Endothelial cell of umbilical vein (primary cell): ENCODE measurements around the gene SLC25A1. TPM values are rescaled to one million over a fixed set of nuclear protein-coding genes. Genes with fewer than 3 reads are reported as not detected.

Source experiments
- BruUV-seq: library from RNA; stranded (reverse); fragments of 400-500 nt; replicated peaks from 2 replicates; lab custom pipeline; 2021; lab: Mats Ljungman, UMichigan
- CTCF ChIA-PET: fragments of 300-600, 350-600 bp; sonication (Branson Sonifier 250); formaldehyde crosslinking; loops from one replicate; lab custom pipeline; 2021; ENCODE audit warnings: antibody characterized with exemption, inconsistent platforms; lab: Charles Lee
- POLR2A ChIA-PET: fragments of 300-600, 350-600 bp; sonication (Branson Sonifier 250); formaldehyde crosslinking; loops from one replicate; lab custom pipeline; 2021; ENCODE audit warnings: antibody characterized with exemption, inconsistent platforms; lab: Charles Lee
- DNase-seq: peaks from one replicate; pipeline ENCODE4 v3.0.0-alpha.2; 2011; ENCODE audit warnings: low read depth, low spot score
- FAIRE-seq: peaks from 2 replicates; lab custom pipeline; 2011; peaks lifted over from hg19 to GRCh38; lab: Jason Lieb, UNC
- H2AFZ ChIP-seq: 2 replicates; pipeline ENCODE4 v1.6.0; 2012; ENCODE audit warnings: low read depth, low read length, control low read depth, inconsistent platforms
- H3K27ac ChIP-seq: 2 replicates; pipeline ENCODE4 v1.5.1; 2011; ENCODE audit warnings: low read depth, mild to moderate bottlenecking, control low read depth, low read length, moderate library complexity; ENCODE audit not compliant: insufficient read depth
- H3K27me3 ChIP-seq, 2 experiments: 2 replicates each; pipeline versions ENCODE4 v1.6.0 to v1.6.1; 2011; ENCODE audit warnings: low read length in 2 of 2, mixed read lengths in 1 of 2; ENCODE audit not compliant: control insufficient read depth in 2 of 2, insufficient read depth in 2 of 2
- H3K36me3 ChIP-seq, 2 experiments: 2 replicates in 1 of 2; 3 replicates in 1 of 2; pipeline ENCODE4 v1.5.1; 2011; ENCODE audit warnings: low read length in 2 of 2, mild to moderate bottlenecking in 1 of 2, moderate library complexity in 1 of 2; ENCODE audit not compliant: control insufficient read depth in 2 of 2, insufficient read depth in 2 of 2; ENCODE audit errors: extremely low read depth in 1 of 2
- H3K4me1 ChIP-seq: 3 replicates; pipeline ENCODE4 v1.5.1; 2011; ENCODE audit warnings: mild to moderate bottlenecking, low read length; ENCODE audit not compliant: control insufficient read depth, insufficient read depth; ENCODE audit errors: extremely low read depth
- H3K4me2 ChIP-seq: 2 replicates; pipeline ENCODE4 v1.6.1; 2011; ENCODE audit warnings: low read length, control low read depth, mixed read lengths; ENCODE audit not compliant: insufficient read depth
- H3K4me3 ChIP-seq, 3 experiments: fragments of 200-600 bp in 1 of 3; sonication (generic), shearing (Covaris generic) in 1 of 3; replicated peaks in 1 of 3; 2 replicates each; pipeline ENCODE4 v1.5.1; 2011 to 2016; ENCODE audit warnings: control low read depth in 3 of 3, low read length in 3 of 3, mild to moderate bottlenecking in 2 of 3, inconsistent platforms in 1 of 3, low read depth in 1 of 3, moderate library complexity in 1 of 3; ENCODE audit not compliant: insufficient read depth in 1 of 3
- H3K79me2 ChIP-seq: 2 replicates; pipeline ENCODE4 v1.6.0; 2012; ENCODE audit warnings: low read length, inconsistent platforms; ENCODE audit not compliant: control insufficient read depth, insufficient read depth
- H3K9ac ChIP-seq: replicated peaks from 2 replicates; pipeline ENCODE3; 2011; ENCODE audit warnings: low read length, control low read depth; ENCODE audit not compliant: insufficient read depth; ENCODE audit errors: extremely low read depth
- H3K9me1 ChIP-seq: replicated peaks from 3 replicates; pipeline ENCODE4 v1.6.0; 2011; ENCODE audit warnings: mild to moderate bottlenecking, low read length; ENCODE audit not compliant: control insufficient read depth, insufficient read depth; ENCODE audit errors: extremely low read depth
- H3K9me3 ChIP-seq: replicated peaks from 2 replicates; pipeline ENCODE4 v1.5.1; 2012; ENCODE audit warnings: low read length, inconsistent platforms; ENCODE audit not compliant: control insufficient read depth, insufficient read depth
- H4K20me1 ChIP-seq: replicated peaks from 2 replicates; pipeline ENCODE3; 2011; ENCODE audit warnings: mild to moderate bottlenecking, low read length; ENCODE audit not compliant: control insufficient read depth, insufficient read depth; ENCODE audit errors: extremely low read depth
- CTCF ChIP-seq, 2 donors: IDR thresholded peaks; 1 replicate in 1 of 2; 2 replicates in 1 of 2; pipeline ENCODE4 v1.5.1; 2011; ENCODE audit warnings: low read length in 2 of 2, mild to moderate bottlenecking in 2 of 2, moderate library complexity in 2 of 2, control low read depth in 1 of 2, inconsistent platforms in 1 of 2, low read depth in 1 of 2; ENCODE audit not compliant: insufficient read depth in 1 of 2; ENCODE audit errors: extremely low read depth in 1 of 2
- EZH2 ChIP-seq: IDR thresholded peaks from 2 replicates; pipeline ENCODE4 v1.6.1; 2012; ENCODE audit warnings: borderline replicate concordance, low read depth, mild to moderate bottlenecking, moderate library complexity, low read length, inconsistent platforms; ENCODE audit not compliant: severe bottlenecking
- FOS ChIP-seq: IDR thresholded peaks from 2 replicates; pipeline ENCODE4 v1.6.1; 2011; ENCODE audit warnings: mild to moderate bottlenecking, low read length, moderate library complexity, borderline replicate concordance; ENCODE audit not compliant: insufficient read depth
- GATA2 ChIP-seq: IDR thresholded peaks from 2 replicates; pipeline ENCODE4 v1.7.0; 2011; ENCODE audit warnings: low read depth, mild to moderate bottlenecking, moderate library complexity, mixed read lengths, low read length; ENCODE audit not compliant: insufficient read length, insufficient read depth
- JUN ChIP-seq: IDR thresholded peaks from 2 replicates; pipeline ENCODE4 v1.6.1; 2011; ENCODE audit warnings: borderline replicate concordance, low read depth; ENCODE audit not compliant: insufficient read length, insufficient read depth
- MAX ChIP-seq: IDR thresholded peaks from 2 replicates; pipeline ENCODE4 v1.6.1; 2011; ENCODE audit not compliant: insufficient read depth, insufficient read length
- MYC ChIP-seq: IDR thresholded peaks from one replicate; pipeline ENCODE4 v1.6.1; 2011; ENCODE audit warnings: mild to moderate bottlenecking, low read depth, low read length
- POLR2A ChIP-seq: IDR thresholded peaks from 2 replicates; pipeline ENCODE4 v1.6.1; 2012; ENCODE audit warnings: low read depth, mild to moderate bottlenecking, control low read depth, low read length
- POLR2AphosphoS5 ChIP-seq: IDR thresholded peaks from 2 replicates; pipeline ENCODE4 v1.6.1; 2012; ENCODE audit warnings: low read depth, mild to moderate bottlenecking, control low read depth, low read length, moderate library complexity; ENCODE audit not compliant: insufficient read depth
- dilution Hi-C: fragments of 300-500 bp; cut with MboI; formaldehyde crosslinking; loops from one replicate; pipeline ENCODE4 v1.15.0; 2019; ENCODE audit warnings: low sequenced_read_pairs; ENCODE audit not compliant: extremely low pct_ligation_motif_present
- intact Hi-C: fragments of 100-400 bp; cut with micrococcal nuclease; formaldehyde crosslinking; loops from one replicate; pipeline ENCODE4 v1.10.0; 2022
- polyA plus RNA-seq, 4 experiments: library from polyadenylated mRNA; depleted of rRNA in 3 of 4; stranded (reverse) in 3 of 4; unstranded in 1 of 4; fragments of >200 nt; gene quantifications; 2 replicates each; pipeline versions ENCODE4 v1.2.1 to v1.2.3, GENCODE V29; 2011 to 2012; ENCODE audit warnings: missing spikeins in 1 of 4
- total RNA-seq: library from RNA; stranded (reverse); gene quantifications from 2 replicates; pipeline ENCODE4 v1.2.3, GENCODE V29; 2021

SLC25A1 gene
- total and polyA plus RNA-seq, 2 donors (not counting 3 experiments of a cell fraction or from before 2014, with no cell fraction given), result 80.0 to 94.5 TPM

- Histone ChIP-seq H3K79me2 (no peaks in the 10 kb centered on the region), H3K27ac (no peak overlapping the region), H3K9ac (no peak overlapping the region), H3K4me1 (no peaks in the 10 kb centered on the region), H3K4me3 (no peak overlapping the region), H4K20me1 (no peaks in the 10 kb centered on the region), H3K9me3 (no peaks in the 10 kb centered on the region), H3K27me3 (no peaks in the 10 kb centered on the region), H2AFZ (no peak overlapping the region), H3K9me1 (no peaks in the 10 kb centered on the region), H3K4me2 (no peak overlapping the region), H3K36me3 (peaks cover 16 to 75% of the 10 kb centered on the region in 2 experiments)
- intact Hi-C loops, result no loop called here
- ChIA-PET POLR2A (no interaction called here), CTCF (no interaction called here)
- dilution Hi-C loops, result no loop called here
- no peak for DNase-seq
- TF ChIP-seq JUN (no peak), CTCF (IDR thresholded peaks at IDR 0.05; ENCODE audit: extremely low read depth in 1 of 2, insufficient read depth in 1 of 2, low read depth in 1 of 2, low read length in 2 of 2) (no peak), MYC (no peak), FOS (no peak), GATA2 (no peak), POLR2AphosphoS5 (no peak), EZH2 (no peak), POLR2A (no peak), MAX (no peak)
- FAIRE-seq, result no peak
- BruUV-seq, result no TSS peak
Measured at GRCh38 chr22:19137384-19138216, 40.9 kb downstream of the SLC25A1 start.
